ENCODE data around the gene DCAF8.

DNA sequence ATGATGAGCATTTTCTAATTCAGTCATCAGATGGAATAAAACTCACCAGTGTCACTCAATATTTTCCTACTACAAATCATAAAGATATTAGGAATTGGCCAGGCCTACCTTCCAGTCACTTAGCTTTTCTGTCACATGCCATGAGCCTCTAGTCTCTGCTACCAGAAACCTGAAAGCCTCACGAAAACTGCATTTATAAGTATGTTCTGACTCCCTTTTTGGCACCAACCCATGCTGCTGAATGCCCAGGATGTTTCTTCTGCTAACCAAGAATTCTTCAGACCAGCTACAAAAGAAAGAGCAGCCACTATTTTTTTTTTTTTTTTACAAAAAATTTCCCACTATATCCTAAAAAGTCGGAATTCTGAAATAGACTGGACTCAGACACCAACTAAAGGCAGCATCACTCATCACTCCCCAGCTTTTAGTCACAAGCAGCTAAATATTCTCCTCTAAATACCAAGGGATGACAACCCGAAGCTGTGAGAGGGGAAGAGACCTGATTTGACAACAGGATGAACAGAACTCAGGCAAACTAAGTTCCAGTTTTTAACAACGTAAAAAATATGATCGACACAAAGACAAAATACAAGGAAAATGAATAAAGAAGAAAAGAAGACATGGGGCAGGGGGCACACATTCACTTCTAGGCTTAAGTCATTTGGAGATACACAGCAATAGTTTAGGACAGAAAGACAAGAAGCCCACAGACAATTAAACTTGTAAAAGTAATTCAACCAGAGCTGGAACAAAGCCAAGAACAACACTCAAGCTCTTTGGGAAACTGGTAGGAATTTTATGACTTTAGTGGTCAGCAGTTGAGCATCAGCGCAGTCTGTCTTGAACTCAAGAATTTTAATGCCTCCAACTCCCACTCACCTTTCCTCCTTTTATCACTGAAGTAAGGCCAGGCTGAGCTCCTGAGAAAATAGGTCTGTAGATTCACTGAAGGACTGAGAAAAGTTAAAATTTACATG, 1.7 kb downstream of the DCAF8 start:
- TF ChIP-seq, protein P1, sequence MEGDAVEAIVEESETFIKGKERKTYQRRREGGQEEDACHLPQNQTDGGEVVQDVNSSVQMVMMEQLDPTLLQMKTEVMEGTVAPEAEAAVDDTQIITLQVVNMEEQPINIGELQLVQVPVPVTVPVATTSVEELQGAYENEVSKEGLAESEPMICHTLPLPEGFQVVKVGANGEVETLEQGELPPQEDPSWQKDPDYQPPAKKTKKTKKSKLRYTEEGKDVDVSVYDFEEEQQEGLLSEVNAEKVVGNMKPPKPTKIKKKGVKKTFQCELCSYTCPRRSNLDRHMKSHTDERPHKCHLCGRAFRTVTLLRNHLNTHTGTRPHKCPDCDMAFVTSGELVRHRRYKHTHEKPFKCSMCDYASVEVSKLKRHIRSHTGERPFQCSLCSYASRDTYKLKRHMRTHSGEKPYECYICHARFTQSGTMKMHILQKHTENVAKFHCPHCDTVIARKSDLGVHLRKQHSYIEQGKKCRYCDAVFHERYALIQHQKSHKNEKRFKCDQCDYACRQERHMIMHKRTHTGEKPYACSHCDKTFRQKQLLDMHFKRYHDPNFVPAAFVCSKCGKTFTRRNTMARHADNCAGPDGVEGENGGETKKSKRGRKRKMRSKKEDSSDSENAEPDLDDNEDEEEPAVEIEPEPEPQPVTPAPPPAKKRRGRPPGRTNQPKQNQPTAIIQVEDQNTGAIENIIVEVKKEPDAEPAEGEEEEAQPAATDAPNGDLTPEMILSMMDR (conservative IDR thresholded peaks at IDR 0.05; ENCODE audit: low read depth, low read length) = no peak
- TF ChIP-seq, protein P2, sequence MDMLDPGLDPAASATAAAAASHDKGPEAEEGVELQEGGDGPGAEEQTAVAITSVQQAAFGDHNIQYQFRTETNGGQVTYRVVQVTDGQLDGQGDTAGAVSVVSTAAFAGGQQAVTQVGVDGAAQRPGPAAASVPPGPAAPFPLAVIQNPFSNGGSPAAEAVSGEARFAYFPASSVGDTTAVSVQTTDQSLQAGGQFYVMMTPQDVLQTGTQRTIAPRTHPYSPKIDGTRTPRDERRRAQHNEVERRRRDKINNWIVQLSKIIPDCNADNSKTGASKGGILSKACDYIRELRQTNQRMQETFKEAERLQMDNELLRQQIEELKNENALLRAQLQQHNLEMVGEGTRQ (IDR thresholded peaks at IDR 0.05; ENCODE audit: low read depth, low read length) = no peak
- no peak for TF ChIP-seq POLR2A (IDR thresholded peaks at IDR 0.05; ENCODE audit: low read depth, low read length)

Measured in IMR-90 (cell line).